ENCODE data around the gene CR2. TPM values are rescaled to one million over a fixed set of nuclear protein-coding genes. Genes with fewer than 3 reads are reported as not detected.

The CR2 gene
- total and polyA plus RNA-seq, 2 experiments from 2014 or later: not detected

DNA sequence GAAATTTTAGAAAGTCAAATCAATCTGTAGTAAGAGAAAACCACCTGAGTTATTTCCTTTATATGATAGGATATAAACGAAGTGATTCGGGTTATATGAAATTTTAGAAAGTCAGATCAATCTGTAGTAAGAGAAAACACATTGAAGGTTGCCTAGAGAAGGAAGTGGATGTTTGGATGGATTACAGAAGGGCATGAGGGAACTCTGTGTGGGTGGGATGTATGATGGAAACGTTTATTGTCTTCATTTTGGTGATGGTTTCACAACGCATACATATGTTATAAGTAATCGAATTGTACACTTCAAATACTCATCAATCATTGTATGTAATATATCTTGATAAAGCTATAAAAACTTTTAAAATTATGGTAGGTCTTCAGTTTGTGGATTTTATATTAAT lies 46.9 kb downstream of the CR2 start:
- 36 to 42% methylated on average over 5 of the region's 5 CpGs for WGBS, 2 experiments (ENCODE audit: low coverage in 1 of 2, low lambda C conversion rate in 2 of 2, missing lambda C conversion rate in 2 of 2)
- H3K27ac ChIP-seq: no peak overlapping the region
- in situ Hi-C loops (cut with MboI): no loop called here
- peaks cover 47% of the 10 kb centered on the region for H3K27me3 ChIP-seq (replicated peaks; ENCODE audit: insufficient read depth)
- no peak for TF ChIP-seq EZH2phosphoT487 (IDR thresholded peaks at IDR 0.05; ENCODE audit: insufficient read depth, low read depth)
- H2AFZ ChIP-seq: no peak overlapping the region
- H3K9ac ChIP-seq: no peak overlapping the region
- H3K9me3 ChIP-seq (ENCODE audit: low read depth): no peaks in the 10 kb centered on the region
- no peak overlapping the region for H3K4me2 ChIP-seq (ENCODE audit: unreplicated experiment)
- H3K36me3 ChIP-seq (ENCODE audit: low read depth): no peaks in the 10 kb centered on the region
- no peaks in the 10 kb centered on the region for H3K79me2 ChIP-seq (ENCODE audit: insufficient read depth)
- H3K4me3 ChIP-seq: no peak overlapping the region
- no peaks in the 10 kb centered on the region for H4K20me1 ChIP-seq (ENCODE audit: insufficient read depth)
- no peaks in the 10 kb centered on the region for H3K4me1 ChIP-seq (ENCODE audit: insufficient read depth)
- no peaks in the 10 kb centered on the region for H3F3A ChIP-seq (ENCODE audit: insufficient read depth)
- no peaks in the 10 kb centered on the region for H3K9me2 ChIP-seq (ENCODE audit: insufficient read depth)
- no peak for DNase-seq

DNA sequence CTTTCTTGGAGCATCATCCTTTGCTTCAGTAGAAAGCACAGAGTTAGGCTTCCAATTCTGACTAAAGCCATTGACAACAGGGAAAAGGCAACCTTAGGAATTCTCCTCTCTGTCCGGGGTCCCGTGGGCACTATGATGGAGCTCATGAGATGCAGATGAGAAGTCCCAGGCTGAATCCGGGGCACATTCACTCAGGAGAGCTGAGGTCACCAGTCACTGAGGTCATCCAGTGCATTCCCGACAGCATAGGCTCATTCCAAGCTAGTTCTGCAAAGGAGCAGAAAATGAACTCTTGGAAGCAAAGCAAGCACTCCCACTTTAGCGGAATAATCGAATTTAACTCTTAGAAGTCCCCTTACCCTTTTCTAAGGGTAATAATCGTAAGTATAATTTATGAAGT lies 48.6 kb downstream of the CR2 start:
- H3K27ac ChIP-seq: no peak overlapping the region
- no peaks in the 10 kb centered on the region for H3K36me3 ChIP-seq (ENCODE audit: low read depth)
- 38 to 40% methylated on average over 7 of the region's 7 CpGs for WGBS, 2 experiments (ENCODE audit: low coverage in 1 of 2, low lambda C conversion rate in 2 of 2, missing lambda C conversion rate in 2 of 2)
- no peak overlapping the region for H2AFZ ChIP-seq
- no peaks in the 10 kb centered on the region for H3F3A ChIP-seq (ENCODE audit: insufficient read depth)
- TF ChIP-seq EZH2phosphoT487 (IDR thresholded peaks at IDR 0.05; ENCODE audit: insufficient read depth, low read depth): no peak
- TF ChIP-seq EZH2 (IDR thresholded peaks at IDR 0.05; ENCODE audit: insufficient read depth, poor library complexity, severe bottlenecking): no peak
- no peaks in the 10 kb centered on the region for H3K9me2 ChIP-seq (ENCODE audit: insufficient read depth)
- DNase-seq: peak; percentile 22
- no peaks in the 10 kb centered on the region for H3K79me2 ChIP-seq (ENCODE audit: insufficient read depth)
- no peaks in the 10 kb centered on the region for H3K4me1 ChIP-seq (ENCODE audit: insufficient read depth)
- no peaks in the 10 kb centered on the region for H4K20me1 ChIP-seq (ENCODE audit: insufficient read depth)
- peaks cover 32% of the 10 kb centered on the region for H3K27me3 ChIP-seq (replicated peaks; ENCODE audit: insufficient read depth)
- H3K9me3 ChIP-seq (ENCODE audit: low read depth): no peaks in the 10 kb centered on the region
- no peak overlapping the region for H3K4me2 ChIP-seq (ENCODE audit: unreplicated experiment)
- H3K4me3 ChIP-seq: no peak overlapping the region
- H3K9ac ChIP-seq: no peak overlapping the region
- in situ Hi-C loops (cut with MboI): no loop called here

GRCh38 chr1:207503950-207504349 lies 49.8 kb downstream of the CR2 start:
- Histone ChIP-seq H3K9ac (no peak overlapping the region), H3K4me3 (no peak overlapping the region), H3K9me2 (ENCODE audit: insufficient read depth) (no peaks in the 10 kb centered on the region), H3K4me1 (ENCODE audit: insufficient read depth) (no peaks in the 10 kb centered on the region), H3F3A (ENCODE audit: insufficient read depth) (no peaks in the 10 kb centered on the region), H2AFZ (no peak overlapping the region), H3K9me3 (ENCODE audit: low read depth) (no peaks in the 10 kb centered on the region), H3K4me2 (ENCODE audit: unreplicated experiment) (no peak overlapping the region), H3K79me2 (ENCODE audit: insufficient read depth) (no peaks in the 10 kb centered on the region), H4K20me1 (ENCODE audit: insufficient read depth) (no peaks in the 10 kb centered on the region), H3K27ac (no peak overlapping the region), H3K27me3 (replicated peaks; ENCODE audit: insufficient read depth) (peaks cover 25% of the 10 kb centered on the region), H3K36me3 (ENCODE audit: low read depth) (no peaks in the 10 kb centered on the region)
- TF ChIP-seq EZH2phosphoT487 (IDR thresholded peaks at IDR 0.05; ENCODE audit: insufficient read depth, low read depth) (no peak), EZH2 (IDR thresholded peaks at IDR 0.05; ENCODE audit: insufficient read depth, poor library complexity, severe bottlenecking) (no peak)
- 79% methylated on average over 3 of the region's 3 CpGs for WGBS, 2 experiments (ENCODE audit: low coverage in 1 of 2, low lambda C conversion rate in 2 of 2, missing lambda C conversion rate in 2 of 2)
- no peak for DNase-seq
- in situ Hi-C loops (cut with MboI): no loop called here

DNA sequence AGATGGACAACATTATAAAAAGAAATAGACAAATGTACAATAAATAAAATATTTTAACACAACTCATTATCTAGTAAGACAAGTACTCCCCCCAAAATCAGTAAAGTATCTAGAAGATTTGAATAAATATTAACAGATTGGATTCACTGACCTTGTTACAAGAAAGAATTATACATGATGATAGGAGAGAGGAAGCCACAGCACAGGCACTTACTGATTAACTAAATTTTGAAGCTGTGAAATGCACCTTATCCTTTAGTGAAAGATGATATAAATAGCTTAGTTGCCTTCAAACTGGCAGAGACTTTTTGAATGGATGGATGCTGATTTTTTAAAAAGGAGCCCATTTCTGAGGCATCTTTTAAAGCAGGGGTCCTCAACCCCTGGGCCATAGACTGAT lies 50.3 kb downstream of the CR2 start:
- H3K9me2 ChIP-seq (ENCODE audit: insufficient read depth): no peaks in the 10 kb centered on the region
- H3K79me2 ChIP-seq (ENCODE audit: insufficient read depth): no peaks in the 10 kb centered on the region
- H4K20me1 ChIP-seq (ENCODE audit: insufficient read depth): no peaks in the 10 kb centered on the region
- H3K9me3 ChIP-seq (ENCODE audit: low read depth): no peaks in the 10 kb centered on the region
- no peak overlapping the region for H2AFZ ChIP-seq
- no peak overlapping the region for H3K4me2 ChIP-seq (ENCODE audit: unreplicated experiment)
- no peaks in the 10 kb centered on the region for H3K4me1 ChIP-seq (ENCODE audit: insufficient read depth)
- no peaks in the 10 kb centered on the region for H3K36me3 ChIP-seq (ENCODE audit: low read depth)
- TF ChIP-seq EZH2 (IDR thresholded peaks at IDR 0.05; ENCODE audit: insufficient read depth, poor library complexity, severe bottlenecking): no peak
- TF ChIP-seq EZH2phosphoT487 (IDR thresholded peaks at IDR 0.05; ENCODE audit: insufficient read depth, low read depth): no peak
- H3F3A ChIP-seq (ENCODE audit: insufficient read depth): no peaks in the 10 kb centered on the region
- no peak overlapping the region for H3K9ac ChIP-seq
- peaks cover 25% of the 10 kb centered on the region for H3K27me3 ChIP-seq (replicated peaks; ENCODE audit: insufficient read depth)
- H3K4me3 ChIP-seq: no peak overlapping the region
- no peak overlapping the region for H3K27ac ChIP-seq
- DNase-seq: no peak
- in situ Hi-C loops (cut with MboI): no loop called here

- no peaks in the 10 kb centered on the region for H3K4me1 ChIP-seq (ENCODE audit: insufficient read depth)
- H3K9ac ChIP-seq: no peak overlapping the region
- H3K9me2 ChIP-seq (ENCODE audit: insufficient read depth): no peaks in the 10 kb centered on the region
- H3F3A ChIP-seq (ENCODE audit: insufficient read depth): no peaks in the 10 kb centered on the region
- H3K79me2 ChIP-seq (ENCODE audit: insufficient read depth): no peaks in the 10 kb centered on the region
- no peaks in the 10 kb centered on the region for H3K36me3 ChIP-seq (ENCODE audit: low read depth)
- no peak overlapping the region for H3K27ac ChIP-seq
- no peak overlapping the region for H3K4me3 ChIP-seq
- WGBS, 2 experiments (ENCODE audit: low coverage in 1 of 2, low lambda C conversion rate in 2 of 2, missing lambda C conversion rate in 2 of 2): 19 to 27% methylated on average over 1 of the region's 1 CpG
- H2AFZ ChIP-seq: no peak overlapping the region
- no peaks in the 10 kb centered on the region for H3K27me3 ChIP-seq (replicated peaks; ENCODE audit: insufficient read depth)
- no peaks in the 10 kb centered on the region for H4K20me1 ChIP-seq (ENCODE audit: insufficient read depth)
- TF ChIP-seq EZH2 (IDR thresholded peaks at IDR 0.05; ENCODE audit: insufficient read depth, poor library complexity, severe bottlenecking): no peak
- no peak for TF ChIP-seq EZH2phosphoT487 (IDR thresholded peaks at IDR 0.05; ENCODE audit: insufficient read depth, low read depth)
- in situ Hi-C loops (cut with MboI): no loop called here
- H3K9me3 ChIP-seq (ENCODE audit: low read depth): no peaks in the 10 kb centered on the region
- no peak overlapping the region for H3K4me2 ChIP-seq (ENCODE audit: unreplicated experiment)
- DNase-seq: no peak
Observed at GRCh38 chr1:207510444-207510843, 56.3 kb downstream of the CR2 start.

Data from GM23248 (cell line).